Measurements from ENCODE around the gene TOR3A.
"Not testable (repeated sequence)": the region's sequence is repeated elsewhere in the genome, so short reads cannot be mapped to it uniquely, and the experiment has no call there.

TOR3A gene

GRCh38 chr1:179081687-179082332 is at the start of gene TOR3A:
TSS of gene TOR3A (plus strand) at chr1:179082070. CDS start at chr1:179082129, 59 bp downstream.
- Mint-ChIP-seq H3K4me3 (peak within 1 kb of the TSS; percentile 97), H3K36me3 (ENCODE audit: low read depth) (peaks cover 13% of the 10 kb centered on the region), H3K27me3 (no peaks in the 10 kb centered on the region), H3K9me3 (no peaks in the 10 kb centered on the region), H3K4me1 (ENCODE audit: low read depth) (peaks cover 33% of the 10 kb centered on the region), H3K27ac (peak within 1 kb of the TSS; percentile 95)

DNA sequence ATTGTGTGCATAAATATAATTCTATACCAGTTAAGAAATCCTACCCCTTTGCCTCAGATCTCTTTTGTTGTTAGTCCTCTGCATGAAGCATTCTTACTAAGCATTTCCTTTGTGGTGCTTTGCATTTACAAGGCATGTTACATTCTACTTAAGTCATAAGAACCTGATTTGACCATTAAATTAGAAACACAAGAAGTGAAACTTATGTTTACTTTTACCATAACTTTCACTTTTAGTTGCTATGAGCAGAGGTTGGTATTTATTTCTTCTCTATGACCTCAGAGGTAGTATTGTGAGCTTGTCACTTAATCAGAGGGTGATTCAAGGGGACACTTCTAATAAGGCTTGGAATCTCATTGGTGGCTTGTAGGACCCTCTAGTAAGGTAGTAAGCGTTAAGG is 47.1 kb upstream of the TOR3A start:
- Mint-ChIP-seq H3K9me3 (no peaks in the 10 kb centered on the region), H3K27ac (peak overlapping the region; percentile 86), H3K36me3 (ENCODE audit: low read depth) (no peaks in the 10 kb centered on the region), H3K4me3 (peak overlapping the region; percentile 21), H3K27me3 (no peaks in the 10 kb centered on the region), H3K4me1 (ENCODE audit: low read depth) (peaks cover 89% of the 10 kb centered on the region)

DNA sequence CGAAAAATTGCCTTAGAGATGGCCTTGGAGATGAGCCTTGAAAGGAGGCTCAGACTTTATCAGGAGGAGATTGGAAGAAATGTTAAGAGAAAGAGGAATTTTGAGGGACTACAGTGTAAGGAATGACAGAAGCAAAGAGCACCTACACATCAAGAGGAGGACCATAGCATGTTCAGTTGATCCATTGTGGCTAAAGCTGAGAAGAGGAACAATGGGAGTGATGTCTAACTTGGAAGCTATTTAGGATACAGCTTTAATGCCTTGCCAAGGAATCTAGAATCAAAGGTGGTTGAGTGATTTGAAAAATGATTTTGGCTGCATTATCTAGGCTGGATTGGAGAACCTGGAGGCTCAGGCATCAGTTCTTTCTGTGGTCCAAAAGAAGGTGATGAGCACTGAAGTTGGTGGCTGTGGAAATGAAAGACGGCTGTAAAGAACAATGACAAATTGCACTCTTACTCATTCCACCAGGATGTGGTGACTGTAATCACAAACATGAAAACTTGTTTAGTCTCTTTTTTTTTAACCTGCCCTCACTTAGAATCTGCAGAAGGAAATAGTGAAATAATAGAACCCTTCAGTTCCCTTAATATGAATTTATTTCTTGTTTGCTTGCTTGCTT is 44.9 kb upstream of the TOR3A start:
- H3K4me1 Mint-ChIP-seq (ENCODE audit: low read depth), result peaks cover 67% of the 10 kb centered on the region
- no peaks in the 10 kb centered on the region for H3K27me3 Mint-ChIP-seq
- no peaks in the 10 kb centered on the region for H3K9me3 Mint-ChIP-seq
- H3K36me3 Mint-ChIP-seq (ENCODE audit: low read depth), result no peaks in the 10 kb centered on the region
- peak overlapping the region; percentile 21 for H3K27ac Mint-ChIP-seq
- peak overlapping the region; percentile 1 for H3K4me3 Mint-ChIP-seq

GRCh38 chr1:179038528-179039281 is 43.2 kb upstream of the TOR3A start:
- Mint-ChIP-seq H3K4me3 (no peak overlapping the region), H3K9me3 (no peaks in the 10 kb centered on the region), H3K4me1 (ENCODE audit: low read depth) (peaks cover 55% of the 10 kb centered on the region), H3K27ac (peak overlapping the region; percentile 59), H3K36me3 (ENCODE audit: low read depth) (no peaks in the 10 kb centered on the region), H3K27me3 (no peaks in the 10 kb centered on the region)

GRCh38 chr1:179039502-179040174 is 42.2 kb upstream of the TOR3A start:
- H3K4me3 Mint-ChIP-seq, H3K27me3 Mint-ChIP-seq: not testable (repeated sequence)

DNA sequence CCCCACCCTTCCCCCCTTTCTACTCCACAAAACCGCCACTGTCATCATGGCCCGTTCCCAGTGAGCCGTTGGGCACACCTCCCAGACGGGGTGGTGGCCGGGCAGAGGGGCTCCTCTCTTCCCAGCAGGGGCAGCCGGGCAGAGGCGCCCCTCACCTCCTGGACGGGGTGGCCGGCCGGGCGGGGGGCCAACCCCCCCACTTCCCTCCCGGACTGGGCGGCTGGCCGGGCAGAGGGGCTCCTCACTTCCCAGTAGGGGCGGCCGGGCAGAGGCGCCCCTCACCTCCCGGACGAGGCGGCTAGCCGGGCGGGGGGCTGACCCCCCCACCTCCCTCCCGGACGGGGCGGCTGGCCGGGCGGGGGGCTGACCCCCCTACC is 41.7 kb upstream of the TOR3A start:
- H3K4me3 Mint-ChIP-seq; H3K27ac Mint-ChIP-seq; H3K9me3 Mint-ChIP-seq; H3K27me3 Mint-ChIP-seq; H3K36me3 Mint-ChIP-seq (ENCODE audit: low read depth): not testable (repeated sequence)
- H3K4me1 Mint-ChIP-seq (ENCODE audit: low read depth), result peaks cover 41% of the 10 kb centered on the region

More at GRCh38 chr1:179039502-179040174, 42.2 kb upstream of the TOR3A start:
- not testable (repeated sequence) for H3K36me3 Mint-ChIP-seq (ENCODE audit: low read depth); H3K9me3 Mint-ChIP-seq; H3K27ac Mint-ChIP-seq
- H3K4me1 Mint-ChIP-seq (ENCODE audit: low read depth), result peaks cover 46% of the 10 kb centered on the region

DNA sequence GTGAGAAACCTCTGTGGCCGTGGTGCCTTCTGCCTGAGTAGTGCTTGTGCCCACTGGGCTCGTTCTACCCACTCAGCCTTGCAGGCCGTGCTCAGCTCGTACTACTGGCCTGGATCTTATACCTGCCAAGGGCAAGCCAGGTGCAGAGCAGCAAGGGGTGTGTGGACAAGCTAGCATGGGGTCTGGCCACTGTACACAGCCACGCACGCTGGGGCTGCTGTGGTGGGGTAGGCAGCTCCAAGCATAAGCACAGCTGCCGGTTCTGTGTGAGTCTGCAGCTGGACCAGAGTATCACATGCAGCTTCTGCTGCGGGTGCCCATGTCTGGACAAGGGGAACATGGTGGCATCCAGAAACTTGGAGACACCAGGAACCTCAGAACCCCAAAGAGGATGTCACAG is 39.8 kb upstream of the TOR3A start:
- no peak overlapping the region for H3K27ac Mint-ChIP-seq
- no peak overlapping the region for H3K4me3 Mint-ChIP-seq
- H3K4me1 Mint-ChIP-seq (ENCODE audit: low read depth), result peaks cover 21% of the 10 kb centered on the region
- H3K9me3 Mint-ChIP-seq, result no peaks in the 10 kb centered on the region
- H3K27me3 Mint-ChIP-seq, result no peaks in the 10 kb centered on the region
- peaks cover 2% of the 10 kb centered on the region for H3K36me3 Mint-ChIP-seq (ENCODE audit: low read depth)

DNA sequence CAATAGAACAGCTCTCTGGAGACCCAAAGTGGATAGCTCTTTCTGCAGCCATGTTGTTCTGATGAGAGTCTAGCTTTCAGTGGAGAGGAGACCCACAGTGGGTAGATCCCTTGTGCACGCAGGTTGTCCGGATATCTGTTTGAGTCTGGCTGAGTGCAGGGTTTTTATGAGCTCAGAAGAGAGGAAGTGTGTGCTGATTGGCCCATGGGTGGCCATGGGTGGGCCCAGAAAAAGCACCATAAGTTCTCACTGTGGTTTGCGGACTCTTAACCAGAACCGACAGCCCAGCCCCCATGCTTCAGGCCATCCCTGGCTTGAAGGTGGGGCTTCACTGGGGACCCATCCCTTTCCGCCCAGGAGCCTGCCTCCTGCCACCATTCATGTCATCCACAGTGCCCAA is 39.2 kb upstream of the TOR3A start:
- peaks cover 6% of the 10 kb centered on the region for H3K36me3 Mint-ChIP-seq (ENCODE audit: low read depth)

DNA sequence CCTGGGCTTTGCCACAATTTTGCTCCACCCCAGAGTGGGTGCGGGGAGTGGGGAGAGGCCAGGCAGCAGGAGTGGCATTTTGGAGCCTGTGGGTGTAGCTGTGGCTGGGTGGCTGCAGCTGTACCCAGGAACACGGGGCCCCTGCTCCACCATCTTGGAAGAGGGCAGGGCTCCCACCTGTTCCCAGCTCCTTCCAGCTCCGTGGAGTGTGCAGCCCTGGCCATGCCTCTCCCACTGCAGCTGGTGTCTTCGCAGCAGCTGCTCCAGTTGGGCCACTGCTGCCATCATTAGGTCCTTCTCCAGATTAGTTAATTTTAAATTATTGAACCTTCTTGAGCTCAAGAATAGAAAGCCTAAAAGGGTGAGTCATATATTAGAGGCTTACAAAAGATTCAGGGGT is 38.6 kb upstream of the TOR3A start:
- Mint-ChIP-seq H3K4me3 (no peak overlapping the region), H3K4me1 (ENCODE audit: low read depth) (peaks cover 12% of the 10 kb centered on the region), H3K36me3 (ENCODE audit: low read depth) (peaks cover 6% of the 10 kb centered on the region), H3K27ac (no peak overlapping the region), H3K27me3 (no peaks in the 10 kb centered on the region), H3K9me3 (no peaks in the 10 kb centered on the region)

More for the DNA sequence above, 39.2 kb upstream of the TOR3A start:
- Mint-ChIP-seq H3K4me3 (no peak overlapping the region), H3K9me3 (no peaks in the 10 kb centered on the region), H3K27me3 (no peaks in the 10 kb centered on the region), H3K27ac (no peak overlapping the region), H3K4me1 (ENCODE audit: low read depth) (peaks cover 15% of the 10 kb centered on the region)

DNA sequence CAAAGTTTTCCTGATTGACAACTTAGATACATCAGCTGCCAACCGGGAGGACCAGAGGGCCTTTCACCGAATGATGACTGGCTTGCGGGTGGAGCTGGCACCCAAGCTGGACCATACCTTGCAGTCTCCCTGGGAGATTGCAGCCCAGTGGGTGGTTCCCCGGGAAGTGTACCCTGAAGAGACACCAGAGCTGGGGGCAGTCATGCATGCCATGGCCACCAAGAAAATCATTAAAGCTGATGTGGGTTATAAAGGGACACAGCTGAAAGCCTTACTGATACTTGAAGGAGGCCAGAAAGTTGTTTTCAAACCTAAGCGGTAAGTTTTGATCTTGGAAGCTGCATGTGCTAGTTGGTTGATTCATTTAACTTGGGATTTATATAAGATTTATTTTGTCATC is 38.0 kb upstream of the TOR3A start:
- H3K9me3 Mint-ChIP-seq, result no peaks in the 10 kb centered on the region
- no peak overlapping the region for H3K27ac Mint-ChIP-seq
- no peak overlapping the region for H3K4me3 Mint-ChIP-seq
- H3K4me1 Mint-ChIP-seq (ENCODE audit: low read depth), result peaks cover 6% of the 10 kb centered on the region
- H3K27me3 Mint-ChIP-seq, result no peaks in the 10 kb centered on the region
- peaks cover 6% of the 10 kb centered on the region for H3K36me3 Mint-ChIP-seq (ENCODE audit: low read depth)

DNA sequence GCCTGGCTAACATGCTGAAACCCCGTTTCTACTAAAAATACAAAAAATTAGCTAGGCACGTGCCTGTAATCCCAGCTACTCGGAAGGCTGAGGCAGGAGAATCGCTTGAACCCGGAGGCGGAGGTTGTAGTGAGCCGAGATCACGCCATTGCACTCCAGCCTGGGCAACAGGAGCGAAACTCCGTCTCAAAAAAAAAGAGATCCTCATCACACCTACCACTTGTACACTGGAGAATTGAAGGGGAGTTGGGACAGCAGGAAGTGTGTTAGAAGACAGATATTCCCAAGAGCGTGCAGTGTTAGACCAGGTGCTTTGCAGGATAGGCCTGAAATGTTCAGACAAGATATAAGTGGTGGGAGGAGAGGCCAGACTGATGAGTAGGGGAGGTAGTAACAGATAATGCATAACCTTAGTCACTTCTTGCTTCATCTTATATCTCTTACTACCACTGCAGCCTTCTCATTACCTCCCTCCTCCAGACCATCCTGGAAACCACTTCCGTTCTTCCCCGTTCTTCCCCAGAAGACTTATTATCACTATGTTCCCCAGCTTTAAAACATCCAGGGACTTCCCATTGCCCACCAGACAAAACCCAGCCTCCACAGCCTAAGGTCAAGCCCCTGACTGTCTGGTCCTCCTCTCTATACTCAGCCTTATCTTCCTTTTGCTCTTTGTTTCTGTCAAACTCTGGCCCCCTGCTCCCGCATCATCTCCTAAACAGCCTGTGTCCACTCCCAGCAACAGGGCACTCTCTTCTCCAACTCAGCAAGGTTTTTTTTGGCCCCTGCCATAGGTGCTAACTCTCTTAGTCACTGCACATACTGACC is 34.8 kb upstream of the TOR3A start:
- Mint-ChIP-seq H3K27ac (no peak overlapping the region), H3K36me3 (ENCODE audit: low read depth) (peaks cover 15% of the 10 kb centered on the region), H3K4me3 (no peak overlapping the region)

GRCh38 chr1:179047636-179047997 is 34.3 kb upstream of the TOR3A start:
- H3K36me3 Mint-ChIP-seq (ENCODE audit: low read depth), result peaks cover 15% of the 10 kb centered on the region
- no peak overlapping the region for H3K4me3 Mint-ChIP-seq
- H3K27me3 Mint-ChIP-seq, result no peaks in the 10 kb centered on the region
- no peak overlapping the region for H3K27ac Mint-ChIP-seq
- no peaks in the 10 kb centered on the region for H3K4me1 Mint-ChIP-seq (ENCODE audit: low read depth)
- H3K9me3 Mint-ChIP-seq, result no peaks in the 10 kb centered on the region

More for the DNA sequence above, 34.8 kb upstream of the TOR3A start:
- H3K27me3 Mint-ChIP-seq, result no peaks in the 10 kb centered on the region
- no peaks in the 10 kb centered on the region for H3K9me3 Mint-ChIP-seq
- H3K4me1 Mint-ChIP-seq (ENCODE audit: low read depth), result no peaks in the 10 kb centered on the region

DNA sequence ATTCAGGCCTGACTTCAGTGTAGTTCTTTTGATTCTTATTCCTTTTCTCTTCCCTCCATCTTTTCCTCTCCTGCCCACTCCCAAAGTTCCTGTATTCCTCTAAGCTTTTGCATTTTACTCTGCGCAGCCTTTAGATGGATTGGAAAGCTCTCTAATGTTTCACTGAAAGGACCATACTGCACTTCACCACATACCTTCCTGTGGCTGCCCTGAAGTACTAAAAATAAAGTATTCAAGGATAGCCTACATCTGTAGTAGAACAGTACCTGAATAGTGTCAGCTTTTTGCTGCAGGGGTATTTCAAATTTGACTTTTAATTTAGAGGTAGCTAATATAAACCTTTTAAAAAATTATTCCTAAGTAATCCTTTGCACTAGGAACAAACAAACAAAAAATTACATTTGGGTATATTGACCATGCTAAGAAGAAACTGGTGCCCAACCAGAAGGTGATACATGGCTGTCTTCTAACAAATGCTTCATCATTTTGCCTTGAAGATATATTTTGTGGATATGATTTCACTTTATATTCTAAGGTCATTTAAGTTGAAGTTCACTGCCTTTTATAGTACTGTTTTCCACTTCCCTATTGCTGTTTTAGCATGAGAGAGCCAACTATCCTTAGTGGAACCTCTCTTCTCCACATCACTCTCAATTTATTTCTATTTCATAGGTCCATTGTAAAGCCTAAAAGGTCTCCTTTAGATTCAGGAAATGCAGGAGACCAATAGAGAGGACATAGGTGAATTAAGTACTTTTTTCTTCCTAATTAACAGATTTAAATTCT is 33.3 kb upstream of the TOR3A start:
- H3K27ac Mint-ChIP-seq, result no peak overlapping the region
- no peak overlapping the region for H3K4me3 Mint-ChIP-seq
- H3K9me3 Mint-ChIP-seq, result no peaks in the 10 kb centered on the region
- H3K36me3 Mint-ChIP-seq (ENCODE audit: low read depth), result peaks cover 19% of the 10 kb centered on the region
- H3K27me3 Mint-ChIP-seq, result no peaks in the 10 kb centered on the region
- H3K4me1 Mint-ChIP-seq (ENCODE audit: low read depth), result no peaks in the 10 kb centered on the region

- Mint-ChIP-seq H3K27ac (no peak overlapping the region), H3K27me3 (no peaks in the 10 kb centered on the region), H3K9me3 (peaks cover 9% of the 10 kb centered on the region), H3K4me1 (ENCODE audit: low read depth) (no peaks in the 10 kb centered on the region), H3K36me3 (ENCODE audit: low read depth) (peaks cover 45% of the 10 kb centered on the region), H3K4me3 (no peak overlapping the region)
Measured at GRCh38 chr1:179052776-179053175, 29.1 kb upstream of the TOR3A start.
